Measurements from ENCODE around the gene NPHS1.

- TF ChIP-seq EP300 (IDR thresholded peaks at IDR 0.05; ENCODE audit: low read depth) (no peak), POLR2A (IDR thresholded peaks at IDR 0.05) (no peak), CTCF (IDR thresholded peaks at IDR 0.05) (no peak)
Observed at GRCh38 chr19:35869327-35870123, 17.2 kb upstream of the NPHS1 start.
